MM.1S (cell line): Measurements from ENCODE around the gene CEP290.

Source experiments
- EZH2 ChIP-seq: fragments of 300-600 bp; sonication (generic); optimal IDR thresholded peaks from 2 replicates; pipeline ENCODE3; 2017; ENCODE audit warnings: low read depth, mild to moderate bottlenecking, antibody characterized with exemption, low read length, mixed read lengths
- TF ChIP-seq, protein P1 (sequence below): fragments of 300-600 bp; sonication (generic); IDR thresholded peaks from 2 replicates; pipeline ENCODE4 v1.5.1; 2016; ENCODE audit warnings: antibody characterized with exemption, low read length, mixed read lengths

DNA sequence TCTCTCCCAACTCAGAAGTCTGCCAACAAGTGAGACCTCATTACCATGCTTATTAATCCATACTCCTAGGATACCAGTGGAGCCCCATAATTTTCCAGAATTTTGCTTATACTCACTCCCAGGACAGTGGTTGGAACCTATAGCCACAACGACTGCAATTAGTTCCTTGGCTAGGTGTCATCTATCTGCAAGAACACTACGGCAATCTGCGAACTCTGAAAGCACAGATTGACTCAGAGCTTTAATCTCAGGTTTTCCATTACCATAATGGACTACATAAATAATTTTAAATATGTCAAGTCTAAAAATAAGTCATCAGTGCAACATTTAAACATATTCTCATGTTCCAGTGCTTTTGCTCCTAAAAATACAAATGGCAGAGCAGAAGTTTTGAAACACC is 33.7 kb upstream of the CEP290 start:
- TF ChIP-seq, protein P1, sequence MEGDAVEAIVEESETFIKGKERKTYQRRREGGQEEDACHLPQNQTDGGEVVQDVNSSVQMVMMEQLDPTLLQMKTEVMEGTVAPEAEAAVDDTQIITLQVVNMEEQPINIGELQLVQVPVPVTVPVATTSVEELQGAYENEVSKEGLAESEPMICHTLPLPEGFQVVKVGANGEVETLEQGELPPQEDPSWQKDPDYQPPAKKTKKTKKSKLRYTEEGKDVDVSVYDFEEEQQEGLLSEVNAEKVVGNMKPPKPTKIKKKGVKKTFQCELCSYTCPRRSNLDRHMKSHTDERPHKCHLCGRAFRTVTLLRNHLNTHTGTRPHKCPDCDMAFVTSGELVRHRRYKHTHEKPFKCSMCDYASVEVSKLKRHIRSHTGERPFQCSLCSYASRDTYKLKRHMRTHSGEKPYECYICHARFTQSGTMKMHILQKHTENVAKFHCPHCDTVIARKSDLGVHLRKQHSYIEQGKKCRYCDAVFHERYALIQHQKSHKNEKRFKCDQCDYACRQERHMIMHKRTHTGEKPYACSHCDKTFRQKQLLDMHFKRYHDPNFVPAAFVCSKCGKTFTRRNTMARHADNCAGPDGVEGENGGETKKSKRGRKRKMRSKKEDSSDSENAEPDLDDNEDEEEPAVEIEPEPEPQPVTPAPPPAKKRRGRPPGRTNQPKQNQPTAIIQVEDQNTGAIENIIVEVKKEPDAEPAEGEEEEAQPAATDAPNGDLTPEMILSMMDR, result no peak
- no peak for TF ChIP-seq EZH2
